PC-9 (cell line): ENCODE data around the gene CALR3. TPM values are rescaled to one million over a fixed set of nuclear protein-coding genes. Genes with fewer than 3 reads are reported as not detected.
"Not testable (repeated sequence)": the region's sequence is repeated elsewhere in the genome, so short reads cannot be mapped to it uniquely, and the experiment has no call there.

ENCODE experiments used
- BruUV-seq: library from RNA; stranded (reverse); fragments of 400-500 nt; replicated peaks from 2 replicates; lab custom pipeline; 2021; lab: Mats Ljungman, UMichigan
- CTCF ChIA-PET: fragments of 300-600 bp; sonication (Branson Sonifier 250); formaldehyde crosslinking; loops from one replicate; lab custom pipeline; 2022; ENCODE audit warnings: antibody characterized with exemption; lab: Charles Lee
- POLR2A ChIA-PET: fragments of 300-600 bp; sonication (Branson Sonifier 250); formaldehyde crosslinking; loops from one replicate; lab custom pipeline; 2022; ENCODE audit warnings: antibody characterized with exemption; ENCODE audit not compliant: unreplicated experiment; lab: Charles Lee
- DNase-seq, 2 experiments: peaks; one replicate each; pipeline versions ENCODE4 v3.0.0 to v3.0.0-alpha.2; 2015 to 2022; ENCODE audit warnings: mixed read lengths in 1 of 2
- H2AFZ ChIP-seq: fragments of 200-600 bp; sonication (generic); 2 replicates; pipeline ENCODE4 v1.8.1; 2017; ENCODE audit warnings: antibody characterized with exemption
- H3F3A ChIP-seq: fragments of 200-600 bp; sonication (generic); 2 replicates; pipeline ENCODE4 v1.8.1; 2017; ENCODE audit warnings: antibody characterized with exemption, mild to moderate bottlenecking, low read depth; ENCODE audit not compliant: insufficient read depth
- H3K27ac ChIP-seq: fragments of 200-600 bp; sonication (generic); 2 replicates; pipeline ENCODE4 v1.6.1; 2016; ENCODE audit warnings: mixed run types
- H3K27me3 ChIP-seq: fragments of 200-600 bp; sonication (generic); 2 replicates; pipeline ENCODE4 v1.6.1; 2016; ENCODE audit warnings: low read depth, mixed run types; ENCODE audit not compliant: insufficient read depth
- H3K36me3 ChIP-seq: fragments of 200-600 bp; sonication (generic); 2 replicates; pipeline ENCODE4 v1.6.1; 2016; ENCODE audit warnings: low read depth, mixed run types
- H3K4me1 ChIP-seq: fragments of 200-600 bp; sonication (generic); replicated peaks from 2 replicates; pipeline ENCODE4 v1.6.1; 2016; ENCODE audit warnings: mixed run types; ENCODE audit not compliant: insufficient read depth
- H3K4me2 ChIP-seq: fragments of 200-600 bp; sonication (generic); 2 replicates; pipeline ENCODE4 v1.6.1; 2017; ENCODE audit warnings: mixed run types
- H3K4me3 ChIP-seq: fragments of 200-600 bp; sonication (generic); 2 replicates; pipeline ENCODE4 v1.6.1; 2016; ENCODE audit warnings: mixed run types
- H3K79me2 ChIP-seq: fragments of 200-600 bp; sonication (generic); 2 replicates; pipeline ENCODE4 v1.6.1; 2017; ENCODE audit warnings: low read depth, mixed run types
- H3K9me2 ChIP-seq: fragments of 200-600 bp; sonication (generic); 2 replicates; pipeline ENCODE4 v1.8.1; 2017; ENCODE audit warnings: mild to moderate bottlenecking; ENCODE audit not compliant: insufficient read depth
- H3K9me3 ChIP-seq: fragments of 200-600 bp; sonication (generic); 2 replicates; pipeline ENCODE4 v1.8.1; 2016; ENCODE audit warnings: low read depth; ENCODE audit not compliant: insufficient read depth
- H4K20me1 ChIP-seq: fragments of 200-600 bp; sonication (generic); 2 replicates; pipeline ENCODE4 v1.8.1; 2017; ENCODE audit not compliant: insufficient read depth
- EZH2 ChIP-seq: fragments of 200-600 bp; sonication (generic); IDR thresholded peaks from 2 replicates; pipeline ENCODE4 v1.8.0; 2017; ENCODE audit warnings: antibody characterized with exemption, low read depth
- intact Hi-C: fragments of 100-400 bp; cut with micrococcal nuclease; formaldehyde crosslinking; loops from one replicate; pipeline ENCODE4 v1.10.0; 2022; ENCODE audit not compliant: unreplicated experiment
- total RNA-seq: library from RNA; stranded (reverse); gene quantifications from 2 replicates; pipeline ENCODE4 v1.2.3, GENCODE V29; 2021
- TF ChIP-seq, protein P1 (sequence below): fragments of 200-600 bp; sonication (generic); conservative IDR thresholded peaks from 2 replicates; pipeline ENCODE4 v1.6.1; 2017; ENCODE audit warnings: mixed run types, antibody characterized with exemption, mild to moderate bottlenecking, moderate library complexity

Gene CALR3
- total RNA-seq, 1 experiment from 2014 or later = not detected

DNA sequence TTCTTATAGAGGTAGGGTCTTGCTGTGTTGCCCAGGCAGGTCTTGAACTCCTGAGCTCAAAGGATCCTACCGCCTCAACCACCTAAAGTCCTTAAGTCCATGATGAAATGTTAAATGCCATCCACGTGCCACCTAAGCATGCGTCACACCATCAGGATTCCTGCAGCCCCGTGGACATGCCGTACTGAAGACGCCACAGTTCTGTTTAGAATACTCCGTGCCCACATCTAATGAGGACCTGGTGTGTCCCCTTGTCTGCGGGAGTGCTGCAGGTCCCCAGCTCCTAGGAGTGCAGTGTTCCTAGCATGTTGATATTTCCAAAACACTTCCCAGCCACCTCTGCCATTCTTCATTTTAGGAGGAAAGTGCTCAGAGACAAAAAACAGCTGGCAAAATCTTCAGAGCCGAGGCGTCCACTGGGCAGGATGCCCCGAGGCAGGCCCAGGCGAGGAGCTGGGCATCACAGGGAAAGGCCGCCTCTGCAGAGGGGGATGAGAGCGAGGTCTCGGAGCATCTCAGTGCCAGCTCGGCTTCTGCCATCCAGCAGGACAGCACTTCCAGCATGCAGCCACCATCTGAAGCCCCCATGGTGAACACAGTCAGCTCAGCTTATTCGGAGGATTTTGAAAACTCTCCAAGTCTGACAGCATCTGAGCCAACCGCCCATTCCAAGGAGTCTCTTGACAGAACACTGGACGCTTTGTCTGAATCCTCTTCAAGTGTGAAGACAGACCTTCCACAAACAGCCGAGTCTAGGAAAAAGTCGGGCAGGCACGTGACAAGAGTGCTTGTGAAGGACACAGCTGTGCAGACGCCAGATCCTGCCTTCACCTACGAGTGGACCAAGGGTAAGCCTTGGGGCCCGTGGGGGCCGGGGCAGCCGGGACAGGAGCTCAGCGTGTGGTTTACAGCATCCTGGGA lies 13.4 kb upstream of the CALR3 start:
- Histone ChIP-seq H3K79me2 (no peaks in the 10 kb centered on the region), H3K9me2 (no peaks in the 10 kb centered on the region), H4K20me1 (no peaks in the 10 kb centered on the region), H3F3A (no peaks in the 10 kb centered on the region; the same call in 1 of the 2 replicates), H3K36me3 (no peaks in the 10 kb centered on the region), H3K4me1 (no peaks in the 10 kb centered on the region), H3K27me3 (no peaks in the 10 kb centered on the region), H3K9me3 (no peaks in the 10 kb centered on the region), H3K27ac (no peak overlapping the region), H3K4me2 (no peak overlapping the region), H3K4me3 (no peak overlapping the region), H2AFZ (no peak overlapping the region)
- BruUV-seq = no TSS peak
- TF ChIP-seq, protein P1, sequence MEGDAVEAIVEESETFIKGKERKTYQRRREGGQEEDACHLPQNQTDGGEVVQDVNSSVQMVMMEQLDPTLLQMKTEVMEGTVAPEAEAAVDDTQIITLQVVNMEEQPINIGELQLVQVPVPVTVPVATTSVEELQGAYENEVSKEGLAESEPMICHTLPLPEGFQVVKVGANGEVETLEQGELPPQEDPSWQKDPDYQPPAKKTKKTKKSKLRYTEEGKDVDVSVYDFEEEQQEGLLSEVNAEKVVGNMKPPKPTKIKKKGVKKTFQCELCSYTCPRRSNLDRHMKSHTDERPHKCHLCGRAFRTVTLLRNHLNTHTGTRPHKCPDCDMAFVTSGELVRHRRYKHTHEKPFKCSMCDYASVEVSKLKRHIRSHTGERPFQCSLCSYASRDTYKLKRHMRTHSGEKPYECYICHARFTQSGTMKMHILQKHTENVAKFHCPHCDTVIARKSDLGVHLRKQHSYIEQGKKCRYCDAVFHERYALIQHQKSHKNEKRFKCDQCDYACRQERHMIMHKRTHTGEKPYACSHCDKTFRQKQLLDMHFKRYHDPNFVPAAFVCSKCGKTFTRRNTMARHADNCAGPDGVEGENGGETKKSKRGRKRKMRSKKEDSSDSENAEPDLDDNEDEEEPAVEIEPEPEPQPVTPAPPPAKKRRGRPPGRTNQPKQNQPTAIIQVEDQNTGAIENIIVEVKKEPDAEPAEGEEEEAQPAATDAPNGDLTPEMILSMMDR = no peak
- no peak for TF ChIP-seq EZH2
- intact Hi-C loops = no loop called here
- ChIA-PET POLR2A (no interaction called here), CTCF (no interaction called here)
- DNase-seq = no peak

DNA sequence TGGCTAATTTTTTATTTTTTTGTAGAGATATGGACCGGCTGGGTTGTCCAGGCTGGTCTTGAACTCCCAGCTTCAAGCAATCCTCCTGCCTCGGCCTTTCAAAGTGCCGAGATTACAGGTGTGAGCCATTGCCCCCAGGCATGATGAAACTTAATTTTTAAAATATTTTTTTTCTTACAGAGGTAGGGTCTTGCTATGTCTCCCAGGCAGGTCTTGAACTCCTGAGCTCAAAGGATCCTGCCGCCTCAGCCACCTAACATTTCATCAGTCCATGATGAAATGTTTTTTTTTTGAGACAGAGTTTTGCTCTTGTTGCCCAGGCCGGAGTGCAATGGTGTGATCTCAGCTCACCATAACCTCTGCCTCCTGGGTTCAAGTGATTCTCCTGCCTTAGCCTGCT lies 12.6 kb upstream of the CALR3 start:
- ChIA-PET CTCF (no interaction called here), POLR2A (no interaction called here)
- Histone ChIP-seq H3K36me3 (no peaks in the 10 kb centered on the region), H3F3A (no peaks in the 10 kb centered on the region; the same call in 1 of the 2 replicates), H3K79me2 (no peaks in the 10 kb centered on the region), H4K20me1 (no peaks in the 10 kb centered on the region), H3K9me2 (no peaks in the 10 kb centered on the region), H3K27ac (no peak overlapping the region), H3K9me3 (no peaks in the 10 kb centered on the region), H2AFZ (no peak overlapping the region), H3K4me3 (no peak overlapping the region), H3K27me3 (no peaks in the 10 kb centered on the region), H3K4me1 (no peaks in the 10 kb centered on the region), H3K4me2 (no peak overlapping the region)
- no TSS peak for BruUV-seq
- no peak for TF ChIP-seq EZH2
- TF ChIP-seq, protein P1 = no peak
- intact Hi-C loops = no loop called here
- DNase-seq = no peak

DNA sequence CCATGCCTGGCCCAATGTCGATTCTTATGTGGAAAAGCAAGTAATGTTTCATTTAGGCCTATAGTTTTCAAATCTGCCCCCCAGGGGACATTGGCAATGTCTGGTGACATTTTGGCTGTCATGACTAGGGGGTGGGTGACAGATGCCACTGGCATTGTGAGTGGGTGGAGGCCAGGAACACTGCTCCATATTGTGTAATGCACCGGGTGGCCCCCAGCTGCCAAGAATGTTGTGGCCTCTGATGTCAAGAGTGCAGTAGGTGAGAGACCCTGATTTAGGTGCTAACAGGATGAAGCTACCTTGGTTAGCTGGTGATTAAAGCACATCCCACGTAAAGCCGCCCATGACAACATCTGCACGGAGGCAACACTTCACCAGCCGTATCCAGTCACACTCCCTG lies 11.0 kb upstream of the CALR3 start:
- no peaks in the 10 kb centered on the region for H3K79me2 ChIP-seq
- H3K4me2 ChIP-seq = no peak overlapping the region
- no TSS peak for BruUV-seq
- H3K27me3 ChIP-seq = no peaks in the 10 kb centered on the region
- H2AFZ ChIP-seq = no peak overlapping the region
- no peaks in the 10 kb centered on the region for H3K36me3 ChIP-seq
- ChIA-PET POLR2A (interaction anchor here (0.8 kb wide), 1 partner anchor 132 kb away, joined by 3 read pairs; no protein-coding TSS in a partner anchor), CTCF (no interaction called here)
- no peak overlapping the region for H3K27ac ChIP-seq
- no peaks in the 10 kb centered on the region; the same call in 1 of the 2 replicates for H3F3A ChIP-seq
- H4K20me1 ChIP-seq = no peaks in the 10 kb centered on the region
- no peak for DNase-seq
- H3K4me3 ChIP-seq = no peak overlapping the region
- no peak for TF ChIP-seq EZH2
- TF ChIP-seq, protein P1 = no peak
- H3K9me2 ChIP-seq = no peaks in the 10 kb centered on the region
- intact Hi-C loops = no loop called here
- H3K9me3 ChIP-seq = no peaks in the 10 kb centered on the region
- H3K4me1 ChIP-seq = no peaks in the 10 kb centered on the region

DNA sequence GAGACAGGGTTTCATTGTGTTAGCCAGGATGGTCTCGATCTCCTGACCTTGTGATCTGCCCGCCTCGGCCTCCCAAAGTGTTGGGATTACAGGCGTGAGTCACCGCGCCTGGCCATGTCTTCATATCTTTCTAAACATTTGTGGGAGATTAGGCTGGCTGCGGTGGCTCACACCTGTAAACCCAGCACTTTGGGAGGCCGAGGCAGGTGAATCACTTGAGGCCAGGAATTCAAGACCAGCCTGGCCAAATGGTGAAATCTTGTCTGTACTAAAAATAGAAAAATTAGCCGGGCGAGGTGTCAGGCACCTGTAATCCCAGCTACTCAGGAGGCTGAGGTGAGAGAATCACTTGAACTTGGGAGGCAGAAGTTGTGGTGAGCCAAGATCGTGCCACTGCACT lies 10.2 kb upstream of the CALR3 start:
- H3K36me3 ChIP-seq, H3K4me1 ChIP-seq, H3F3A ChIP-seq, BruUV-seq, H3K27me3 ChIP-seq, intact Hi-C loops, DNase-seq, CTCF ChIA-PET, H3K79me2 ChIP-seq, H3K9me3 ChIP-seq, H3K4me3 ChIP-seq, H4K20me1 ChIP-seq, H3K9me2 ChIP-seq, H2AFZ ChIP-seq, H3K4me2 ChIP-seq, H3K27ac ChIP-seq, POLR2A ChIA-PET: not testable (repeated sequence)
